CD14-positive monocyte (primary cell): Measurements from ENCODE around the gene TENT4B. TPM values are rescaled to one million over a fixed set of nuclear protein-coding genes. Genes with fewer than 3 reads are reported as not detected.

Experiments
- DNase-seq, 3 donors: peaks; one replicate each; pipeline ENCODE4 v3.0.0-alpha.2; 2011 to 2022
- H2AFZ ChIP-seq: 2 replicates; pipeline ENCODE4 v1.6.0; 2012; ENCODE audit warnings: mild to moderate bottlenecking, low read depth, low read length, inconsistent platforms; ENCODE audit not compliant: insufficient read depth, poor library complexity, severe bottlenecking
- H3K27ac ChIP-seq, 2 donors: 1 replicate in 1 of 2; 2 replicates in 1 of 2; pipeline ENCODE4 v1.5.1; 2012 to 2013; ENCODE audit warnings: low read length in 2 of 2, control low read depth in 1 of 2, inconsistent platforms in 1 of 2, low read depth in 1 of 2, mild to moderate bottlenecking in 1 of 2
- H3K27me3 ChIP-seq, 2 donors: one replicate each; pipeline versions ENCODE4 v1.6.0 to v1.6.1; 2011 to 2013; ENCODE audit warnings: low read length in 2 of 2; ENCODE audit not compliant: control insufficient read depth in 2 of 2, insufficient read depth in 2 of 2
- H3K36me3 ChIP-seq, 2 donors: replicated peaks in 1 of 2; 1 replicate in 1 of 2; 2 replicates in 1 of 2; pipeline versions ENCODE4 v1.5.1 to v1.6.1; 2012 to 2013; ENCODE audit warnings: low read length in 2 of 2, control low read depth in 1 of 2, inconsistent platforms in 1 of 2, mild to moderate bottlenecking in 1 of 2; ENCODE audit not compliant: insufficient read depth in 2 of 2, control insufficient read depth in 1 of 2
- H3K4me1 ChIP-seq, 2 donors: 1 replicate in 1 of 2; 2 replicates in 1 of 2; pipeline versions ENCODE4 v1.5.1 to v1.6.1; 2012 to 2013; ENCODE audit warnings: low read length in 2 of 2, control low read depth in 1 of 2, inconsistent platforms in 1 of 2, mild to moderate bottlenecking in 1 of 2, moderate library complexity in 1 of 2; ENCODE audit not compliant: insufficient read depth in 2 of 2, control insufficient read depth in 1 of 2
- H3K4me2 ChIP-seq: replicated peaks from 2 replicates; pipeline ENCODE3; 2012; ENCODE audit warnings: low read length, moderate library complexity, mild to moderate bottlenecking; ENCODE audit not compliant: poor library complexity, severe bottlenecking; ENCODE audit errors: extremely low read depth
- H3K4me3 ChIP-seq, 3 experiments: fragments of 200-600 bp in 1 of 3; sonication (generic) in 1 of 3; replicated peaks in 1 of 3; 1 replicate in 2 of 3; 2 replicates in 1 of 3; pipeline ENCODE4 v1.5.1; 2011 to 2013; ENCODE audit warnings: low read length in 3 of 3, mild to moderate bottlenecking in 3 of 3, control low read depth in 2 of 3, low read depth in 2 of 3, inconsistent platforms in 1 of 3, moderate library complexity in 1 of 3
- H3K79me2 ChIP-seq: 2 replicates; pipeline ENCODE4 v1.6.0; 2012; ENCODE audit warnings: mild to moderate bottlenecking, control low read depth, inconsistent platforms, low read length, moderate library complexity; ENCODE audit not compliant: insufficient read depth
- H3K9ac ChIP-seq: 2 replicates; pipeline ENCODE4 v1.6.0; 2017; ENCODE audit warnings: low read length, mild to moderate bottlenecking; ENCODE audit not compliant: insufficient read depth, poor library complexity, severe bottlenecking
- H3K9me3 ChIP-seq, 2 donors: replicated peaks in 1 of 2; 1 replicate in 1 of 2; 2 replicates in 1 of 2; pipeline versions ENCODE4 v1.5.1 to v1.6.1; 2012 to 2013; ENCODE audit warnings: low read length in 2 of 2, control low read depth in 1 of 2; ENCODE audit not compliant: control insufficient read depth in 1 of 2, insufficient read depth in 1 of 2
- H4K20me1 ChIP-seq: 2 replicates; pipeline ENCODE4 v1.6.0; 2012; ENCODE audit warnings: mild to moderate bottlenecking, low read length, control low read depth, moderate library complexity; ENCODE audit not compliant: insufficient read depth
- H3K27ac Mint-ChIP-seq, 7 donors: one replicate each; pipeline ENCODE4 v1.8.0; 2020; ENCODE audit warnings: mild to moderate bottlenecking in 7 of 7, mixed read lengths in 7 of 7, moderate library complexity in 6 of 7, inconsistent platforms in 2 of 7
- H3K27me3 Mint-ChIP-seq, 3 donors: one replicate each; pipeline ENCODE4 v1.8.0; 2021 to 2022; ENCODE audit warnings: low read depth in 3 of 3, mild to moderate bottlenecking in 3 of 3, mixed read lengths in 3 of 3, moderate library complexity in 3 of 3, inconsistent platforms in 1 of 3
- H3K36me3 Mint-ChIP-seq, 2 donors: one replicate each; pipeline ENCODE4 v1.8.0; 2020; ENCODE audit warnings: mixed read lengths in 2 of 2, inconsistent platforms in 1 of 2, mild to moderate bottlenecking in 1 of 2
- H3K4me1 Mint-ChIP-seq: one replicate; pipeline ENCODE4 v1.8.0; 2020; ENCODE audit warnings: mild to moderate bottlenecking, mixed read lengths
- H3K4me3 Mint-ChIP-seq, 2 donors: one replicate each; pipeline ENCODE4 v1.8.0; 2020; ENCODE audit warnings: mild to moderate bottlenecking in 2 of 2, mixed read lengths in 2 of 2, moderate library complexity in 1 of 2
- H3K9me3 Mint-ChIP-seq, 7 donors: one replicate each; pipeline ENCODE4 v1.8.0; 2020 to 2022; ENCODE audit warnings: mixed read lengths in 7 of 7, mild to moderate bottlenecking in 6 of 7, moderate library complexity in 6 of 7, inconsistent platforms in 2 of 7
- CTCF ChIP-seq: fragments of 200-600 bp; IDR thresholded peaks from one replicate; pipeline ENCODE4 v1.8.0; 2022; ENCODE audit warnings: antibody characterized with exemption, mild to moderate bottlenecking
- WGBS: methylation state at CpG from one replicate; pipeline ENCODE4 v1.1.5; 2013; ENCODE audit warnings: missing lambda C conversion rate; ENCODE audit not compliant: insufficient coverage; 5-methylcytosine and 5-hydroxymethylcytosine counted together
- intact Hi-C, 2 donors: fragments of 100-400 bp; cut with micrococcal nuclease; formaldehyde crosslinking; loops; one replicate each; pipeline versions ENCODE4 v1.15.0 to v1.15.1; 2023
- polyA plus RNA-seq, 3 donors: library from polyadenylated mRNA; depleted of rRNA in 1 of 3; unstranded in 2 of 3; stranded (reverse) in 1 of 3; fragments of 300-500 nt in 2 of 3; fragments of >200 nt in 1 of 3; fragmentation: Illumina TruSeq in 2 of 3; gene quantifications; 1 replicate in 2 of 3; 2 replicates in 1 of 3; pipeline ENCODE4 v1.2.3, GENCODE V29; 2012 to 2021

TENT4B gene
- polyA plus RNA-seq, 3 donors = 1.4 to 9.0 (median 1.7) TPM

DNA sequence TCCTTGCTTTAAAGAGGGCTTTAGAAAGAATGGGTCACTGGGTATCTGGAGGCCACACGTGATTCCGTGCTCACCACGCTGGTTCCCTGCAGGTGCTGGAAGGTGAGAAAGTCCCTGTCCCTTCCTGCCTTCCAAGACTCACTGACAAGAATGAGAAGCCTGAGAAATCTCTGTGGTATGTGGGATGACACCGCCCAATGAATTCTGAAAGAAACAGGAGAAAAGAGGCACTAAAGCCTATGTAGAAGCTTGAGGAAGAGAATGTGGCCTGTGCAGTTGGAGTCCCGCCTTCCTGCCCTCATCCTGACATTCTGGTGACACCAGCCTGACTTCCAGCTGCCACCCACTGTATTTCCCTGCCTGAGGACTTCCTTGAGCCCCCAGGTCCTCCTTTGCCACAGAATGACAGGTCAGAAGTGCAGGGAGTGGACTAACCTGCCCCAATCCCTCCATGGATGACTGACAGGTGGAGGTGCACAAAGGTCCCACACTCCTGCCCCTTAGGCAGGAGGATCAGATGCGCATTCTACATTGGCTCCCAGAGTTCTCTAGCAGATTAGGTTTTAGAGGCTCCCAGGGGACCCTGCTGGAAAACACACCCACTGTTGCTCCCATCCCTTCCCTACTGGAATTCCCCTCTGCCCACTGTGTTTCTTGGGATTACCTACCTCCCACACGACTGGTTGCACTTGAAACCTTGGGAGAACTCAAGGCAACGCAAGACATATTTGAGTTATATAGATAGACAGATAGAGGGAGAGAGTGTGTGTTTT lies 38.6 kb upstream of the TENT4B start:
- Histone ChIP-seq H3K9ac (no peak overlapping the region), H3K27ac (no peak overlapping the region), H3K36me3 (no peaks in the 10 kb centered on the region), H2AFZ (no peak overlapping the region), H3K4me2 (no peak overlapping the region), H3K4me1 (no peaks in the 10 kb centered on the region), H3K79me2 (no peaks in the 10 kb centered on the region), H3K4me3 (no peak overlapping the region), H3K27me3 (no peaks in the 10 kb centered on the region), H3K9me3 (no peaks in the 10 kb centered on the region), H4K20me1 (no peaks in the 10 kb centered on the region)
- Mint-ChIP-seq H3K4me3 (no peak overlapping the region), H3K4me1 (no peaks in the 10 kb centered on the region), H3K36me3 (no peaks in the 10 kb centered on the region), H3K27ac (no peak overlapping the region), H3K9me3 (peaks cover 0 to 2% (median 0%) of the 10 kb centered on the region in 7 donors), H3K27me3 (peaks cover 3 to 4% (median 3%) of the 10 kb centered on the region in 3 donors)
- WGBS = 97% methylated on average over 5 of the region's 8 CpGs
- intact Hi-C loops = no loop called here
- TF ChIP-seq CTCF = no peak
- DNase-seq = no peak

GRCh38 chr16:50120711-50121110 lies 32.4 kb upstream of the TENT4B start:
- no peaks in the 10 kb centered on the region for H3K9me3 ChIP-seq
- Mint-ChIP-seq H3K27ac (peak overlapping the region in 1 of 7 donors; percentile 37), H3K9me3 (peaks cover 0 to 3% (median 0%) of the 10 kb centered on the region in 7 donors), H3K27me3 (peaks cover 4 to 6% (median 5%) of the 10 kb centered on the region in 3 donors), H3K4me3 (no peak overlapping the region), H3K4me1 (no peaks in the 10 kb centered on the region), H3K36me3 (no peaks in the 10 kb centered on the region)
- no peak overlapping the region for H3K27ac ChIP-seq
- H3K4me2 ChIP-seq = no peak overlapping the region
- intact Hi-C loops = no loop called here
- no peak overlapping the region for H3K4me3 ChIP-seq
- H3K27me3 ChIP-seq = no peaks in the 10 kb centered on the region
- no peak overlapping the region for H2AFZ ChIP-seq
- H3K4me1 ChIP-seq = no peaks in the 10 kb centered on the region
- H3K79me2 ChIP-seq = no peaks in the 10 kb centered on the region
- no peaks in the 10 kb centered on the region for H4K20me1 ChIP-seq
- no peak overlapping the region for H3K9ac ChIP-seq
- H3K36me3 ChIP-seq = no peaks in the 10 kb centered on the region
- DNase-seq = no peak
- no peak for TF ChIP-seq CTCF
